C4-2B (cell line): ENCODE results near the gene DYNLT5.

ENCODE experiments used
- CTCF ChIP-seq: fragments of 450-650 bp; conservative IDR thresholded peaks from 2 replicates; pipeline ENCODE4 v1.5.1; 2017; ENCODE audit warnings: mild to moderate bottlenecking
- ZFX ChIP-seq: fragments of 450-650 bp; IDR thresholded peaks from 2 replicates; pipeline ENCODE4 v1.6.1; 2017

- TF ChIP-seq CTCF: no peak
- TF ChIP-seq ZFX: no peak
Measured at GRCh38 chr1:66737836-66738235, 14.4 kb upstream of the DYNLT5 start.
